HepG2 (cell line): ENCODE data around the gene GFER. TPM values are rescaled to one million over a fixed set of nuclear protein-coding genes. Genes with fewer than 3 reads are reported as not detected.

ENCODE experiments used
- ADNP ChIP-seq: sonication (generic); formaldehyde crosslinking; IDR thresholded peaks from 2 replicates; pipeline ENCODE4 v1.4.0; 2020; ENCODE audit warnings: missing genetic modification reagents
- BCL3 ChIP-seq: sonication (generic); formaldehyde crosslinking; IDR thresholded peaks from 2 replicates; pipeline ENCODE4 v1.5.1; 2020; ENCODE audit warnings: mild to moderate bottlenecking, missing genetic modification reagents, moderate library complexity
- CREM ChIP-seq, 2 experiments: sonication (generic) in 1 of 2; formaldehyde crosslinking in 1 of 2; IDR thresholded peaks; 2 replicates each; pipeline versions ENCODE4 v1.4.0 to v1.6.1; 2016 to 2020; ENCODE audit warnings: antibody characterized with exemption in 1 of 2, mild to moderate bottlenecking in 1 of 2, missing genetic modification reagents in 1 of 2
- FOXA3 ChIP-seq: IDR thresholded peaks from 2 replicates; pipeline ENCODE4 v1.6.1; 2016; ENCODE audit warnings: missing genetic modification reagents, missing compliant biosample characterization
- IKZF4 ChIP-seq: sonication (generic); formaldehyde crosslinking; IDR thresholded peaks from 2 replicates; pipeline ENCODE4 v1.5.1; 2020; ENCODE audit warnings: borderline replicate concordance, mild to moderate bottlenecking, low read depth, missing genetic modification reagents; ENCODE audit errors: not compliant biosample characterization
- KLF6 ChIP-seq: IDR thresholded peaks from 2 replicates; pipeline ENCODE4 v1.8.0; 2016; ENCODE audit warnings: missing biosample characterization, missing genetic modification reagents
- PCBP2 ChIP-seq: fragments of 200-400 bp; formaldehyde crosslinking; optimal IDR thresholded peaks from 2 replicates; pipeline ENCODE3; 2018; ENCODE audit warnings: low read length, low read depth; ENCODE audit not compliant: poor library complexity, severe bottlenecking
- PHF8 ChIP-seq: sonication (generic); formaldehyde crosslinking; IDR thresholded peaks from 2 replicates; pipeline ENCODE4 v1.5.0; 2020; ENCODE audit warnings: missing genetic modification reagents
- RORA ChIP-seq: sonication (generic); formaldehyde crosslinking; IDR thresholded peaks from 2 replicates; pipeline ENCODE4 v1.5.0; 2020; ENCODE audit warnings: mild to moderate bottlenecking, missing genetic modification reagents, moderate library complexity
- SMAD1 ChIP-seq: sonication (generic); formaldehyde crosslinking; IDR thresholded peaks from 2 replicates; pipeline ENCODE4 v1.4.0; 2020; ENCODE audit warnings: missing genetic modification reagents, low read depth, mild to moderate bottlenecking, borderline replicate concordance
- SP5 ChIP-seq: IDR thresholded peaks from 2 replicates; pipeline ENCODE4 v1.6.1; 2016; ENCODE audit warnings: low read depth, borderline replicate concordance
- STAG1 ChIP-seq: sonication (generic); formaldehyde crosslinking; IDR thresholded peaks from 2 replicates; pipeline ENCODE4 v1.4.0; 2020; ENCODE audit warnings: missing genetic modification reagents
- TOE1 ChIP-seq: sonication (generic); formaldehyde crosslinking; IDR thresholded peaks from 2 replicates; pipeline ENCODE4 v1.4.0; 2020; ENCODE audit warnings: mild to moderate bottlenecking, missing genetic modification reagents
- U2AF1 ChIP-seq: fragments of 200-400 bp; formaldehyde crosslinking; optimal IDR thresholded peaks from 2 replicates; pipeline ENCODE3; 2017; ENCODE audit warnings: mild to moderate bottlenecking, low read depth, low read length
- ZMYM4 ChIP-seq: sonication (generic); formaldehyde crosslinking; IDR thresholded peaks from 2 replicates; pipeline ENCODE4 v1.8.1; 2023; ENCODE audit warnings: mild to moderate bottlenecking, missing genetic modification reagents
- ZNF263 ChIP-seq: sonication (generic); formaldehyde crosslinking; IDR thresholded peaks from 2 replicates; pipeline ENCODE4 v1.4.0; 2020; ENCODE audit warnings: missing genetic modification reagents
- ZNF557 ChIP-seq: sonication (generic); formaldehyde crosslinking; IDR thresholded peaks from 2 replicates; pipeline ENCODE4 v1.4.0; 2020; ENCODE audit warnings: missing genetic modification reagents
- ZSCAN20 ChIP-seq: sonication (generic); formaldehyde crosslinking; IDR thresholded peaks from 2 replicates; pipeline ENCODE4 v1.4.0; 2020; ENCODE audit warnings: missing genetic modification reagents, mild to moderate bottlenecking, borderline replicate concordance
- ZSCAN30 ChIP-seq: sonication (generic); formaldehyde crosslinking; IDR thresholded peaks from 2 replicates; pipeline ENCODE4 v1.5.0; 2020; ENCODE audit warnings: mild to moderate bottlenecking, missing genetic modification reagents
- polyA plus RNA-seq, 8 experiments: library from polyadenylated mRNA; depleted of rRNA in 3 of 8; stranded (reverse) in 7 of 8; unstranded in 1 of 8; fragments of >200 nt; fragmentation: Illumina TruSeq in 4 of 8; extraction: Trizol in 4 of 8; gene quantifications; 2 replicates each; pipeline versions ENCODE4 v1.2.1 to v1.2.3, GENCODE V29; 2011 to 2016; ENCODE audit warnings: low read depth in 4 of 8, missing spikeins in 1 of 8, mixed read lengths in 1 of 8; ENCODE audit not compliant: insufficient read depth in 1 of 8
- total RNA-seq, 5 experiments: library from RNA; depleted of rRNA; stranded (reverse); fragments of >200 nt; fragmentation: Illumina TruSeq; extraction: Trizol; gene quantifications; 2 replicates each; pipeline ENCODE4 v1.2.3, GENCODE V29; 2016; ENCODE audit warnings: low read depth in 1 of 5
- TF ChIP-seq, protein P1 (sequence below): sonication (generic); formaldehyde crosslinking; IDR thresholded peaks from 2 replicates; pipeline ENCODE4 v1.5.0; 2020; ENCODE audit warnings: mild to moderate bottlenecking, missing genetic modification reagents, borderline replicate concordance
- TF ChIP-seq, protein P2 (sequence below): sonication (generic); formaldehyde crosslinking; conservative IDR thresholded peaks from 2 replicates; pipeline ENCODE4 v1.4.0; 2020; ENCODE audit warnings: missing genetic modification reagents
- TF ChIP-seq, protein P3 (sequence below): sonication (generic); formaldehyde crosslinking; IDR thresholded peaks from 2 replicates; pipeline ENCODE4 v1.9.0; 2021; ENCODE audit warnings: missing genetic modification reagents, mild to moderate bottlenecking, borderline replicate concordance

The GFER gene
- total and polyA plus RNA-seq, 2 of the 13 experiments (the other 11 are each of a cell fraction or from before 2014, with no cell fraction given), result 28.6 to 71.7 TPM

DNA sequence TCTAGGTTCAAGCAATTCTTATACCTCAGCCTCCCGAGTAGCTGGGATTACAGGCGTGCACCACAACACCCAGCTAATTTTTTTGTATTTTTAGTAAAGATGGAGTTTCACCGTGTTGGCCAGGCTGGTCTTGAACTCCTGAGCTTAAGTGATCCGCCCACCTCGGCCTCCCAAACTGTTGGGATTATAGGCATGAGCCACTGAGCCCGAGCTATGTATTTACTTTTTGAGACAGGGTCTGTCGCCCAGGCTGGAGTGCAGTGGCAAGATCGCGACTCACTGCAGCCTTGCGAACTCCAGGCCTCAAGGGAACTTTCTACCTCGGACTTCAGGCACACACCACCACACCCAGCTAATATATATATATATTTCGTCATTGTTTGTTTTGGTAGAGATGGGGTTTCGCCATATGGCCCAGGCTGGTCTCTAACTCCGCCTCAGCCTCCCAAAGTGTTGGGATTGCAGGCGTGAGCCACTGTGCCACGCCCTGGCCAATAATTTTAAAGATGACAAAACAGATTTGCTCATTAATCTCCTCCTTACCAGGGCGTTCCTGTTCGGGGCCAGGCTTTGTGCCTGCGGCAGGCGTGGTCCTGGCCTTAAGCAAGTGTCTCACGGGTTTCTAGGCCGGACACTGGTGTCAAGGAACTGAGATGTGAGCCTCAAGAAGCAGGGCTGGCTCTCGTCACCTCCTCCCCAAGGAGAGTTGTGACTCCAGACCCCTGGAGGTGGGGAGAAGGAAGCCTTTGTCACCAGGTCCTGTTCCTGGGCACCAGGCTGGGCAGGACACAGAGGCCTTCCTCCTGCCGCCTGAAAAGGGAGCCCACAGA is 31.3 kb downstream of the GFER start (continued):
- TF ChIP-seq FOXA3 (CRISPR knock-in tag) (peak; percentile 57), U2AF1 (no peak), SMAD1 (CRISPR knock-in tag) (no peak), ZSCAN20 (CRISPR knock-in tag) (no peak), SP5 (CRISPR knock-in tag) (peak; percentile 42; the same call in 1 of the 2 replicates), ZNF557 (CRISPR knock-in tag) (no peak), ADNP (CRISPR knock-in tag) (no peak), PHF8 (CRISPR knock-in tag) (0 out of 2 replicates have a peak, but pooled peaks have one; percentile 15), ZMYM4 (no peak), IKZF4 (CRISPR knock-in tag) (no peak), STAG1 (no peak), RORA (CRISPR knock-in tag) (no peak), CREM (IDR thresholded peaks at IDR 0.05) (no peak), CREM (CRISPR knock-in tag; IDR thresholded peaks at IDR 0.05) (no peak), KLF6 (0 out of 2 replicates have a peak, but pooled peaks have one; percentile 49), ZNF263 (CRISPR knock-in tag) (no peak), ZSCAN30 (CRISPR knock-in tag) (no peak), BCL3 (CRISPR knock-in tag) (no peak), PCBP2 (no peak), TOE1 (no peak)
- TF ChIP-seq, protein P1, sequence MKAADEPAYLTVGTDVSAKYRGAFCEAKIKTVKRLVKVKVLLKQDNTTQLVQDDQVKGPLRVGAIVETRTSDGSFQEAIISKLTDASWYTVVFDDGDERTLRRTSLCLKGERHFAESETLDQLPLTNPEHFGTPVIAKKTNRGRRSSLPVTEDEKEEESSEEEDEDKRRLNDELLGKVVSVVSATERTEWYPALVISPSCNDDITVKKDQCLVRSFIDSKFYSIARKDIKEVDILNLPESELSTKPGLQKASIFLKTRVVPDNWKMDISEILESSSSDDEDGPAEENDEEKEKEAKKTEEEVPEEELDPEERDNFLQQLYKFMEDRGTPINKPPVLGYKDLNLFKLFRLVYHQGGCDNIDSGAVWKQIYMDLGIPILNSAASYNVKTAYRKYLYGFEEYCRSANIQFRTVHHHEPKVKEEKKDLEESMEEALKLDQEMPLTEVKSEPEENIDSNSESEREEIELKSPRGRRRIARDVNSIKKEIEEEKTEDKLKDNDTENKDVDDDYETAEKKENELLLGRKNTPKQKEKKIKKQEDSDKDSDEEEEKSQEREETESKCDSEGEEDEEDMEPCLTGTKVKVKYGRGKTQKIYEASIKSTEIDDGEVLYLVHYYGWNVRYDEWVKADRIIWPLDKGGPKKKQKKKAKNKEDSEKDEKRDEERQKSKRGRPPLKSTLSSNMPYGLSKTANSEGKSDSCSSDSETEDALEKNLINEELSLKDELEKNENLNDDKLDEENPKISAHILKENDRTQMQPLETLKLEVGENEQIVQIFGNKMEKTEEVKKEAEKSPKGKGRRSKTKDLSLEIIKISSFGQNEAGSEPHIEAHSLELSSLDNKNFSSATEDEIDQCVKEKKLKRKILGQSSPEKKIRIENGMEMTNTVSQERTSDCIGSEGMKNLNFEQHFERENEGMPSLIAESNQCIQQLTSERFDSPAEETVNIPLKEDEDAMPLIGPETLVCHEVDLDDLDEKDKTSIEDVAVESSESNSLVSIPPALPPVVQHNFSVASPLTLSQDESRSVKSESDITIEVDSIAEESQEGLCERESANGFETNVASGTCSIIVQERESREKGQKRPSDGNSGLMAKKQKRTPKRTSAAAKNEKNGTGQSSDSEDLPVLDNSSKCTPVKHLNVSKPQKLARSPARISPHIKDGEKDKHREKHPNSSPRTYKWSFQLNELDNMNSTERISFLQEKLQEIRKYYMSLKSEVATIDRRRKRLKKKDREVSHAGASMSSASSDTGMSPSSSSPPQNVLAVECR, result peak; percentile 46; the same call in 1 of the 2 replicates
- TF ChIP-seq, protein P2, sequence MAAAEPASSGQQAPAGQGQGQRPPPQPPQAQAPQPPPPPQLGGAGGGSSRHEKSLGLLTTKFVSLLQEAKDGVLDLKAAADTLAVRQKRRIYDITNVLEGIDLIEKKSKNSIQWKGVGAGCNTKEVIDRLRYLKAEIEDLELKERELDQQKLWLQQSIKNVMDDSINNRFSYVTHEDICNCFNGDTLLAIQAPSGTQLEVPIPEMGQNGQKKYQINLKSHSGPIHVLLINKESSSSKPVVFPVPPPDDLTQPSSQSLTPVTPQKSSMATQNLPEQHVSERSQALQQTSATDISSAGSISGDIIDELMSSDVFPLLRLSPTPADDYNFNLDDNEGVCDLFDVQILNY (CRISPR knock-in tag), result no peak
- TF ChIP-seq, protein P3, sequence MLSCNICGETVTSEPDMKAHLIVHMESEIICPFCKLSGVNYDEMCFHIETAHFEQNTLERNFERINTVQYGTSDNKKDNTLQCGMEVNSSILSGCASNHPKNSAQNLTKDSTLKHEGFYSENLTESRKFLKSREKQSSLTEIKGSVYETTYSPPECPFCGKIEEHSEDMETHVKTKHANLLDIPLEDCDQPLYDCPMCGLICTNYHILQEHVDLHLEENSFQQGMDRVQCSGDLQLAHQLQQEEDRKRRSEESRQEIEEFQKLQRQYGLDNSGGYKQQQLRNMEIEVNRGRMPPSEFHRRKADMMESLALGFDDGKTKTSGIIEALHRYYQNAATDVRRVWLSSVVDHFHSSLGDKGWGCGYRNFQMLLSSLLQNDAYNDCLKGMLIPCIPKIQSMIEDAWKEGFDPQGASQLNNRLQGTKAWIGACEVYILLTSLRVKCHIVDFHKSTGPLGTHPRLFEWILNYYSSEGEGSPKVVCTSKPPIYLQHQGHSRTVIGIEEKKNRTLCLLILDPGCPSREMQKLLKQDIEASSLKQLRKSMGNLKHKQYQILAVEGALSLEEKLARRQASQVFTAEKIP (CRISPR knock-in tag), result no peak
